Muscle of leg (tissue), 11 donors: ENCODE results near the gene LMBRD1. TPM values are rescaled to one million over a fixed set of nuclear protein-coding genes. Genes with fewer than 3 reads are reported as not detected.
A peak's percentile ranks its signal among the peaks of the same experiment; 100 is the strongest.
"Not testable (repeated sequence)": the region's sequence is repeated elsewhere in the genome, so short reads cannot be mapped to it uniquely, and the experiment has no call there.

Source experiments
- DNase-seq: peaks from one replicate; pipeline ENCODE4 v3.0.0; 2013
- H3K27ac ChIP-seq: one replicate; pipeline ENCODE4 v1.5.1; 2013; ENCODE audit warnings: mild to moderate bottlenecking, low read length, control low read depth
- H3K27me3 ChIP-seq: one replicate; pipeline ENCODE4 v1.6.1; 2013; ENCODE audit warnings: low read length; ENCODE audit not compliant: control insufficient read depth, insufficient read depth
- H3K36me3 ChIP-seq: one replicate; pipeline ENCODE4 v1.6.1; 2013; ENCODE audit warnings: low read length; ENCODE audit not compliant: control insufficient read depth, insufficient read depth
- H3K4me1 ChIP-seq: one replicate; pipeline ENCODE4 v1.6.1; 2013; ENCODE audit warnings: low read length; ENCODE audit not compliant: control insufficient read depth, insufficient read depth
- H3K4me3 ChIP-seq: one replicate; pipeline ENCODE4 v1.5.1; 2013; ENCODE audit warnings: low read length, control low read depth
- H3K9me3 ChIP-seq: replicated peaks from 2 replicates; pipeline ENCODE4 v1.6.1; 2013; ENCODE audit warnings: low read depth, low read length; ENCODE audit not compliant: control insufficient read depth
- WGBS: methylation state at CpG from one replicate; pipeline ENCODE4 v1.1.5; 2013; ENCODE audit warnings: missing lambda C conversion rate; ENCODE audit not compliant: insufficient coverage; 5-methylcytosine and 5-hydroxymethylcytosine counted together
- polyA plus RNA-seq, 8 donors: library from polyadenylated mRNA; unstranded; fragments of 120-200 nt; gene quantifications; one replicate each; pipeline versions ENCODE4 v1.2.1 to v1.2.3, GENCODE V29; 2013; ENCODE audit warnings: inconsistent platforms in 1 of 8, low replicate concordance in 1 of 8; ENCODE audit not compliant: insufficient read length in 8 of 8, insufficient read depth in 1 of 8
- total RNA-seq: library from RNA; stranded (reverse); fragments of 120-200 nt; gene quantifications from one replicate; pipeline ENCODE4 v1.2.4, GENCODE V29; 2013

Gene LMBRD1
- total and polyA plus RNA-seq, 9 donors = 24.9 to 34.6 (median 29.8) TPM

DNA sequence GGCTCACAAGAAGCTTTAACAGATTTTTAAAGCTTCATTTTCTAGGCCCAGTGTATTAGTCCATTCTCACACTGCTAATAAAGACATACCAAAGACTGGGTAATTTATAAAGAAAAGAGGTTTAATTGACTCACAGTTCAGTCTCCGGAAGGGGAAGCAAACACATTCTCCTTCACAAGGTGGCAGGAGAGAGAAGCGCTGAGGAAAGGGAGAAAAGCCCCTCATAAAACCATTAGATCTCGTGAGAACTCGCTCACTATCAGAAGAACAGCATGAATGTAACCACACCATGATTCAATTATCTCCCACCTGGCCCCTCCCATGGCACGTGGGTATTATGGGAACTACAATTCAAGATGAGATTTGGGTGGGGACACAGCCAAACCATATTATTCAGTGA lies 27.5 kb upstream of the LMBRD1 start:
- not testable (repeated sequence) for H3K4me1 ChIP-seq, H3K27me3 ChIP-seq
- WGBS = no CpG with 5 or more reads among the region's 5 CpGs

GRCh38 chr6:69820438-69820837 lies 23.6 kb upstream of the LMBRD1 start:
- Histone ChIP-seq H3K4me1 (no peaks in the 10 kb centered on the region), H3K36me3 (no peaks in the 10 kb centered on the region), H3K27me3 (no peaks in the 10 kb centered on the region), H3K9me3 (no peaks in the 10 kb centered on the region), H3K4me3 (no peak overlapping the region), H3K27ac (no peak overlapping the region)
- no peak for DNase-seq
- WGBS = 80% methylated on average over 1 of the region's 1 CpG

More for the DNA sequence above, 27.5 kb upstream of the LMBRD1 start:
- H3K9me3 ChIP-seq, DNase-seq, H3K27ac ChIP-seq, H3K36me3 ChIP-seq, H3K4me3 ChIP-seq: not testable (repeated sequence)

- DNase-seq = no peak
- H3K4me3 ChIP-seq = no peak overlapping the region
- no peaks in the 10 kb centered on the region for H3K4me1 ChIP-seq
- H3K9me3 ChIP-seq = no peaks in the 10 kb centered on the region
- no peaks in the 10 kb centered on the region for H3K27me3 ChIP-seq
- no peaks in the 10 kb centered on the region for H3K36me3 ChIP-seq
- no CpG with 5 or more reads among the region's 1 CpG for WGBS
- H3K27ac ChIP-seq = no peak overlapping the region
Measured at GRCh38 chr6:69820018-69820417, 23.2 kb upstream of the LMBRD1 start.

GRCh38 chr6:69819138-69819537 lies 22.3 kb upstream of the LMBRD1 start:
- no peaks in the 10 kb centered on the region for H3K4me1 ChIP-seq
- H3K27ac ChIP-seq = no peak overlapping the region
- WGBS = no CpG with 5 or more reads among the region's 4 CpGs
- no peaks in the 10 kb centered on the region for H3K36me3 ChIP-seq
- no peak for DNase-seq
- no peaks in the 10 kb centered on the region for H3K27me3 ChIP-seq
- no peaks in the 10 kb centered on the region for H3K9me3 ChIP-seq
- no peak overlapping the region for H3K4me3 ChIP-seq

GRCh38 chr6:69818223-69818930 lies 21.6 kb upstream of the LMBRD1 start:
- WGBS = 100% methylated on average over 2 of the region's 2 CpGs

GRCh38 chr6:69817358-69817757 lies 20.5 kb upstream of the LMBRD1 start:
- no peak overlapping the region for H3K27ac ChIP-seq

More at GRCh38 chr6:69818223-69818930, 21.6 kb upstream of the LMBRD1 start:
- Histone ChIP-seq H3K9me3 (no peaks in the 10 kb centered on the region), H3K27ac (no peak overlapping the region), H3K27me3 (no peaks in the 10 kb centered on the region), H3K4me3 (no peak overlapping the region), H3K4me1 (no peaks in the 10 kb centered on the region), H3K36me3 (no peaks in the 10 kb centered on the region)
- DNase-seq = no peak

GRCh38 chr6:69816569-69816968 lies 19.8 kb upstream of the LMBRD1 start:
- Histone ChIP-seq H3K27me3 (no peaks in the 10 kb centered on the region), H3K27ac (no peak overlapping the region), H3K4me1 (no peaks in the 10 kb centered on the region), H3K4me3 (no peak overlapping the region), H3K36me3 (no peaks in the 10 kb centered on the region), H3K9me3 (no peaks in the 10 kb centered on the region)
- 69% methylated on average over 1 of the region's 3 CpGs for WGBS
- no peak for DNase-seq

More at GRCh38 chr6:69817358-69817757, 20.5 kb upstream of the LMBRD1 start:
- H3K4me3 ChIP-seq = no peak overlapping the region
- H3K9me3 ChIP-seq = no peaks in the 10 kb centered on the region
- H3K36me3 ChIP-seq = no peaks in the 10 kb centered on the region
- no peaks in the 10 kb centered on the region for H3K27me3 ChIP-seq
- no peaks in the 10 kb centered on the region for H3K4me1 ChIP-seq
- no peak for DNase-seq

GRCh38 chr6:69816026-69816425 lies 19.2 kb upstream of the LMBRD1 start:
- Histone ChIP-seq H3K4me1 (no peaks in the 10 kb centered on the region), H3K27ac (no peak overlapping the region), H3K9me3 (no peaks in the 10 kb centered on the region), H3K4me3 (no peak overlapping the region), H3K27me3 (no peaks in the 10 kb centered on the region), H3K36me3 (no peaks in the 10 kb centered on the region)
- WGBS = no CpG with 5 or more reads among the region's 1 CpG
- DNase-seq = no peak

GRCh38 chr6:69813508-69813907 lies 16.7 kb upstream of the LMBRD1 start:
- no CpG with 5 or more reads among the region's 1 CpG for WGBS
- Histone ChIP-seq H3K27me3 (no peaks in the 10 kb centered on the region), H3K9me3 (no peaks in the 10 kb centered on the region), H3K4me1 (no peaks in the 10 kb centered on the region), H3K36me3 (no peaks in the 10 kb centered on the region), H3K4me3 (no peak overlapping the region), H3K27ac (no peak overlapping the region)
- DNase-seq = peak; percentile 18

- no peak overlapping the region for H3K27ac ChIP-seq
- no peak for DNase-seq
- WGBS = 50% methylated on average over 3 of the region's 4 CpGs
- no peaks in the 10 kb centered on the region for H3K36me3 ChIP-seq
- no peak overlapping the region for H3K4me3 ChIP-seq
- H3K4me1 ChIP-seq = no peaks in the 10 kb centered on the region
- no peaks in the 10 kb centered on the region for H3K9me3 ChIP-seq
- no peaks in the 10 kb centered on the region for H3K27me3 ChIP-seq
Measured at GRCh38 chr6:69812746-69813427, 16.1 kb upstream of the LMBRD1 start.
